ENCODE results near the gene HGFAC. TPM values are rescaled to one million over a fixed set of nuclear protein-coding genes. Genes with fewer than 3 reads are reported as not detected.

The HGFAC gene
- total and polyA plus RNA-seq, 2 of the 13 experiments (the other 11 are each of a cell fraction or from before 2014, with no cell fraction given): 8.5 to 63.6 TPM

- FAIRE-seq (no peak), DNase-seq (ENCODE audit: low spot score) (no peak), ATAC-seq (no peak)
- no peak overlapping the region for H3K9ac ChIP-seq (ENCODE audit: insufficient read depth, low read depth, low read length)
- no peaks in the 10 kb centered on the region for H3K27me3 ChIP-seq (ENCODE audit: control insufficient read depth in 1 of 2, insufficient read depth in 2 of 2, low read length in 2 of 2)
- no peak overlapping the region for H3K27ac ChIP-seq (ENCODE audit: extremely low read length, insufficient read depth, low read length)
- TF ChIP-seq ZBTB40 (IDR thresholded peaks at IDR 0.05) (no peak), ZBTB40 (CRISPR knock-in tag; IDR thresholded peaks at IDR 0.05) (no peak), ZNF781 (CRISPR knock-in tag; IDR thresholded peaks at IDR 0.05; ENCODE audit: borderline replicate concordance, not compliant biosample characterization) (no peak), ZNF143 (CRISPR knock-in tag; IDR thresholded peaks at IDR 0.05) (no peak), ZFAT (CRISPR knock-in tag; conservative IDR thresholded peaks at IDR 0.05) (no peak)
- no peak overlapping the region for H3K4me2 ChIP-seq (ENCODE audit: low read depth, low read length)
- no peaks in the 10 kb centered on the region for H4K20me1 ChIP-seq (ENCODE audit: insufficient read depth, low read length)
- H3K4me1 ChIP-seq (ENCODE audit: insufficient read depth, low read length): no peaks in the 10 kb centered on the region
- in situ Hi-C loops (cut with HindIII; ENCODE audit: extremely low pct_ligation_motif_present, low pct_unique_long_range_greater_than_20kb): no loop called here
- no peaks in the 10 kb centered on the region for H3K9me3 ChIP-seq (ENCODE audit: low read length)
- intact Hi-C loops (cut with micrococcal nuclease; ENCODE audit: unreplicated experiment): no loop called here
- H3K79me2 ChIP-seq (ENCODE audit: insufficient read depth, low read length): no peaks in the 10 kb centered on the region
- ChIA-PET POLR2A (no interaction called here), CTCF (ENCODE audit: low intra/inter-chr PET ratio, low total read pairs) (no interaction called here)
- no peak overlapping the region for H2AFZ ChIP-seq (ENCODE audit: low read length)
- BruUV-seq (replicated peaks): no TSS peak
- peaks cover 12 to 46% of the 10 kb centered on the region in 2 experiments; a peak in 4 of 5 replicates for H3K36me3 ChIP-seq (replicated peaks in 1 of 2; ENCODE audit: control insufficient read depth in 1 of 2, insufficient read depth in 2 of 2, low read length in 2 of 2)
- no peak overlapping the region for H3K4me3 ChIP-seq (replicated peaks in 1 of 3; ENCODE audit: insufficient read depth in 1 of 3, low read depth in 2 of 3, low read length in 3 of 3)
- WGBS (ENCODE audit: low lambda C conversion rate): 100% methylated on average over 13 of the region's 13 CpGs
Observed at GRCh38 chr4:3423952-3424351, 17.8 kb upstream of the HGFAC start.

Data from HepG2 (cell line).